Ishikawa (cell line): ENCODE data around the gene B3GALT5.

Experiments used
- NFIC ChIP-seq: IDR thresholded peaks from 2 replicates; pipeline ENCODE4 v1.6.1; 2012
- RAD21 ChIP-seq: IDR thresholded peaks from 2 replicates; pipeline ENCODE4 v1.6.1; 2012; ENCODE audit warnings: low read depth
- TAF1 ChIP-seq: IDR thresholded peaks from 2 replicates; pipeline ENCODE4 v1.6.1; 2012; ENCODE audit warnings: low read depth, mild to moderate bottlenecking
- YY1 ChIP-seq: IDR thresholded peaks from 2 replicates; pipeline ENCODE4 v1.6.1; 2012; ENCODE audit warnings: low read depth
- TF ChIP-seq, protein P1 (sequence below): IDR thresholded peaks from 2 replicates; pipeline ENCODE4 v1.6.1; 2012
- TF ChIP-seq, protein P2 (sequence below): IDR thresholded peaks from 2 replicates; pipeline ENCODE4 v1.6.1; 2012
- TF ChIP-seq, protein P3 (sequence below): IDR thresholded peaks from 2 replicates; pipeline ENCODE4 v1.6.1; 2012; ENCODE audit warnings: low read depth, mild to moderate bottlenecking

DNA sequence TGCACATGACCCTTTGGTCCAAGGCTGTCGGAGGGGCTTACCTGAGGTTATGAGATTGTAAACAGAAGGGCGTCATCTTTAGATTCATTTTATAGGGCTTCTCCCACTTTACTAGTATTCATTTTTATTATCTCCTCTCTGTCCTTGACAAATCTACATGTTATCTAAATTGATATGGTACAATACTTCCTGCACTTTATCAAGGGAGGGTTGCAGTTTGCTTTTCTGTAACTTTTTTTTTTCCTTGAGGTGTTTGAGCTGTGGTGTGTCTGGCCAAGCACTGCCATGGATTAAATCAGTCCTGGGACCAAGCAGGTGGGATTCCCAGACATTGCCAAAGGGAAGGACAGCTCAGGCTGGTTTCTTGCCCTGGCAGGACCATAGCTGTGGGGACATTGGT, 32.0 kb upstream of the B3GALT5 start:
- TF ChIP-seq, protein P1, sequence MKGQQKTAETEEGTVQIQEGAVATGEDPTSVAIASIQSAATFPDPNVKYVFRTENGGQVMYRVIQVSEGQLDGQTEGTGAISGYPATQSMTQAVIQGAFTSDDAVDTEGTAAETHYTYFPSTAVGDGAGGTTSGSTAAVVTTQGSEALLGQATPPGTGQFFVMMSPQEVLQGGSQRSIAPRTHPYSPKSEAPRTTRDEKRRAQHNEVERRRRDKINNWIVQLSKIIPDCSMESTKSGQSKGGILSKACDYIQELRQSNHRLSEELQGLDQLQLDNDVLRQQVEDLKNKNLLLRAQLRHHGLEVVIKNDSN: no peak
- TF ChIP-seq, protein P2, sequence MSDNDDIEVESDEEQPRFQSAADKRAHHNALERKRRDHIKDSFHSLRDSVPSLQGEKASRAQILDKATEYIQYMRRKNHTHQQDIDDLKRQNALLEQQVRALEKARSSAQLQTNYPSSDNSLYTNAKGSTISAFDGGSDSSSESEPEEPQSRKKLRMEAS: no peak
- TF ChIP-seq NFIC (no peak), YY1 (no peak), TAF1 (no peak), RAD21 (no peak)
- TF ChIP-seq, protein P3, sequence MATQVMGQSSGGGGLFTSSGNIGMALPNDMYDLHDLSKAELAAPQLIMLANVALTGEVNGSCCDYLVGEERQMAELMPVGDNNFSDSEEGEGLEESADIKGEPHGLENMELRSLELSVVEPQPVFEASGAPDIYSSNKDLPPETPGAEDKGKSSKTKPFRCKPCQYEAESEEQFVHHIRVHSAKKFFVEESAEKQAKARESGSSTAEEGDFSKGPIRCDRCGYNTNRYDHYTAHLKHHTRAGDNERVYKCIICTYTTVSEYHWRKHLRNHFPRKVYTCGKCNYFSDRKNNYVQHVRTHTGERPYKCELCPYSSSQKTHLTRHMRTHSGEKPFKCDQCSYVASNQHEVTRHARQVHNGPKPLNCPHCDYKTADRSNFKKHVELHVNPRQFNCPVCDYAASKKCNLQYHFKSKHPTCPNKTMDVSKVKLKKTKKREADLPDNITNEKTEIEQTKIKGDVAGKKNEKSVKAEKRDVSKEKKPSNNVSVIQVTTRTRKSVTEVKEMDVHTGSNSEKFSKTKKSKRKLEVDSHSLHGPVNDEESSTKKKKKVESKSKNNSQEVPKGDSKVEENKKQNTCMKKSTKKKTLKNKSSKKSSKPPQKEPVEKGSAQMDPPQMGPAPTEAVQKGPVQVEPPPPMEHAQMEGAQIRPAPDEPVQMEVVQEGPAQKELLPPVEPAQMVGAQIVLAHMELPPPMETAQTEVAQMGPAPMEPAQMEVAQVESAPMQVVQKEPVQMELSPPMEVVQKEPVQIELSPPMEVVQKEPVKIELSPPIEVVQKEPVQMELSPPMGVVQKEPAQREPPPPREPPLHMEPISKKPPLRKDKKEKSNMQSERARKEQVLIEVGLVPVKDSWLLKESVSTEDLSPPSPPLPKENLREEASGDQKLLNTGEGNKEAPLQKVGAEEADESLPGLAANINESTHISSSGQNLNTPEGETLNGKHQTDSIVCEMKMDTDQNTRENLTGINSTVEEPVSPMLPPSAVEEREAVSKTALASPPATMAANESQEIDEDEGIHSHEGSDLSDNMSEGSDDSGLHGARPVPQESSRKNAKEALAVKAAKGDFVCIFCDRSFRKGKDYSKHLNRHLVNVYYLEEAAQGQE: no peak
